Endothelial cell (in vitro differentiated cells): ENCODE data around the gene HAGHL. TPM values are rescaled to one million over a fixed set of nuclear protein-coding genes. Genes with fewer than 3 reads are reported as not detected.

Experiments
- DNase-seq: peaks from one replicate; pipeline ENCODE4 v3.0.0; 2021; ENCODE audit warnings: low spot score
- H3K27ac Mint-ChIP-seq: one replicate; pipeline ENCODE4 v1.8.0; 2021; ENCODE audit warnings: mixed read lengths, inconsistent platforms; ENCODE audit not compliant: unreplicated experiment
- H3K27me3 Mint-ChIP-seq: one replicate; pipeline ENCODE4 v1.8.0; 2021; ENCODE audit warnings: mild to moderate bottlenecking, moderate library complexity, mixed read lengths, inconsistent platforms; ENCODE audit not compliant: unreplicated experiment
- H3K36me3 Mint-ChIP-seq: one replicate; pipeline ENCODE4 v1.8.0; 2021; ENCODE audit warnings: mild to moderate bottlenecking, low read depth, mixed read lengths, inconsistent platforms; ENCODE audit not compliant: unreplicated experiment
- H3K4me1 Mint-ChIP-seq: one replicate; pipeline ENCODE4 v1.8.0; 2021; ENCODE audit warnings: mild to moderate bottlenecking, mixed read lengths, inconsistent platforms; ENCODE audit not compliant: unreplicated experiment
- H3K4me3 Mint-ChIP-seq: one replicate; pipeline ENCODE4 v1.8.0; 2021; ENCODE audit warnings: mild to moderate bottlenecking, mixed read lengths, inconsistent platforms; ENCODE audit not compliant: unreplicated experiment
- H3K9me3 Mint-ChIP-seq: one replicate; pipeline ENCODE4 v1.8.0; 2021; ENCODE audit warnings: mixed read lengths, inconsistent platforms; ENCODE audit not compliant: unreplicated experiment
- CTCF ChIP-seq: fragments of 200-600 bp; sonication (generic); IDR thresholded peaks from one replicate; pipeline ENCODE4 v1.5.0; 2021; ENCODE audit warnings: antibody characterized with exemption; ENCODE audit not compliant: unreplicated experiment
- total RNA-seq: library from RNA; stranded (reverse); fragmentation: NEBNext Ultra II Directional; extraction: Animal tissue kit (Norgen Biotek cat#: 25700); gene quantifications from one replicate; pipeline ENCODE4 v1.2.1, GENCODE V29; 2021; ENCODE audit not compliant: unreplicated experiment

Gene HAGHL
- total RNA-seq, 1 donor from 2014 or later, result 1.5 TPM

DNA sequence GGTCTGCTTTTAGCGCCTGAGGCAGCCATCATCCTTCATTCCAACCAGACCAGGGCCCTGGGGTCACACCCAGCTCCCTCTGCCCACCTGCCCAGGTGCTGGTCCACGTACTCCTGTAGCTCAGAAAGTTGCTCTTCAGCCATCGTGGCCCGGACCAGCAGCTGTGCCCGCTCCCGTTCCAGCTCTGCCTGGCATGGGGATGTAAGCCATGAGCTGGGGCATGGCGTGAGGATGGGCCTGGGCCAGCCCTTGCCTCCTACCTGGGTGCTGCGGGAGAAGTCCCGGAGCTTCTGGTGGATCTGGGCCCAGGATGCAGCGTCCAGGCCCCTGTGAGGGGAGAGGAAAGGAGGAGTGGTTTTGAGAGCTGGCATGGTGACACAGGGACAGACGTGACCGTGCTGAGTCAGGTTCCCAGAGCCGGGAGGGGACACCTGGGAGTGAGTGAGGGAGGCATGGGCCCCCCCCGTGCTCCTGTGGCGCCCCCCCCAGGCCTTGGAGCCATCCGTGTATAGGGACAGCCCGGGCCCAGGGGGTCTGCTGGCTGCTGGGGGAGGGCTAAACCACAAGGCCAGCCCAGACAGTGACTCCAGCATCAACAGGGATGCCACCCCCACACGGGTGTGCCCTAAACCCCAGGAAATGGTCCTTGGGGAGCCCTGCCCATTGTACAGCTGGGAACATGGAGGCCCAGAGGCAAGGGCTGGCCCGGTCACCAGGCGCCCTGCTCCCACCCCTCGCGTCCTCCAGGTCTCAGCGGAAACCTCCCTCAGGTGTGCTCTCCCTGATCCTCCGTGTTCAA lies 3.9 kb upstream of the HAGHL start:
- H3K4me1 Mint-ChIP-seq, result no peaks in the 10 kb centered on the region
- no peaks in the 10 kb centered on the region for H3K9me3 Mint-ChIP-seq
- TF ChIP-seq CTCF, result no peak
- H3K27me3 Mint-ChIP-seq, result peaks cover 21% of the 10 kb centered on the region
- H3K27ac Mint-ChIP-seq, result no peak overlapping the region
- H3K4me3 Mint-ChIP-seq, result no peak overlapping the region
- H3K36me3 Mint-ChIP-seq, result no peaks in the 10 kb centered on the region
- no peak for DNase-seq

DNA sequence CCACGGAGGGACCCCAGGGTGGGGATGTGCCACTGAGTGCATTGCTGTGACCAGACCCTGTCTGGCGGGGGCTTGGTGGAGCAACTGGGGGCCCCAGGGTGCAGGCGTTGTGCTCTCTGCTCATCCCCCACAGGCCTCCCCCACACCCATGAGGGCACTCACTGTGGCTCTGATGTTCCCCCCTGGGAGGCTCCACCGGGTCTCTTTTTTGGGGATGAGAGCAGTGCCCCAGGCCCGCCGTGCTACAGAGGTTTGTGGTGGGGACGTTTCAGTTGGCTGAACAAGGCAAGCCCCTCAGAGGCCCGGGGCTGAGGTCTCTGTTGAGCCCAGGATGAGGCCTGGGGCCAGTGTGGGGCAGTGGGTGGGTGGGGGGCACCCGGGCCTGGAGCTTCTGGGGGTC lies 3.2 kb upstream of the HAGHL start:
- Mint-ChIP-seq H3K4me1 (no peaks in the 10 kb centered on the region), H3K36me3 (no peaks in the 10 kb centered on the region), H3K27ac (no peak overlapping the region), H3K27me3 (peaks cover 20% of the 10 kb centered on the region), H3K9me3 (no peaks in the 10 kb centered on the region), H3K4me3 (no peak overlapping the region)
- no peak for DNase-seq
- no peak for TF ChIP-seq CTCF

DNA sequence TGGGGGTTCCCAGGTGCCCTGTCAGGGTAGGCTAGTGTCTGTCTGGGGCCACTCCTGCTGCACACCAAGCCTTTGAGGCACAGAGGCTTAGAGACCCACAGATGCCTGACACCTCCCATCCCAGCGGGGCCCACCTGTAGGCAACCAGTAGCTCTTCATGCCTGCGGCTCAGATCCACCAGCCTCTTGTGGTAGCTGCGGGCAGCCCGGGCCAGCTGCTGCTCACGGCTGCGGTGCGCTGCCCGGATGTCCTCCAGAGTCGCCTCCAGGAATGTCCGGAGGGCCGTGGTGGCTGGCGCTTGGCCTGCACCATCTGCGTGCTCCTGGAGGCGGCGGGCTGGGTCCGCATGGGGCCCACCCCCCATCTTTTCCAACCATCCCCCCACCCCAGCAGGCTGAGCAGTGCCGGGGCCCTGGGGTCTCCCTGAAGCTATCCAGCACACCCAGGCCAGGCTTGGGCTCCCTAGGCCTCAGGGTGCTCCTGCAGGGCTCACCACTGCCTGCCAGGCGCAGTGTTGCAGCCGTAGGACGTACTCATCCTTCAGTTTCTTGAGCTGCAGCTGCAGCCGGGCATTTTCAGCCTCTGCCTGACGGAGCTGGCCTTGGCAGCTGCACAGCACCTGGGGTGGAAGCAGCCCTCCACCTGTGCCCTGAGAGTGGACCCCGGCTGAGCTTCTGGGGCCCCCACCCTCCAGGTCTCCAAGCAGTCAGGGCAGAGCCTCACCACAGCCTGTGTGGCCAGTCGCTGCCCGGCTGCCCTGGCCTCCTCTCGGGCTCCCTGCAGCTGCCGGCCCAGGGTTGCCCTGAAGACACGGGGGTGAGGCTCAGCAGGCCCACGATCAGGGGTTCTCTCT lies 2.5 kb upstream of the HAGHL start:
- no peak for TF ChIP-seq CTCF
- H3K4me1 Mint-ChIP-seq, result no peaks in the 10 kb centered on the region

GRCh38 chr16:725041-725376 lies 1.9 kb upstream of the HAGHL start:
- TF ChIP-seq CTCF, result no peak
- Mint-ChIP-seq H3K36me3 (no peaks in the 10 kb centered on the region), H3K9me3 (no peaks in the 10 kb centered on the region), H3K27ac (no peak overlapping the region), H3K27me3 (peaks cover 11% of the 10 kb centered on the region), H3K4me3 (no peak overlapping the region), H3K4me1 (no peaks in the 10 kb centered on the region)
- DNase-seq, result no peak

More for the DNA sequence above, 2.5 kb upstream of the HAGHL start:
- no peaks in the 10 kb centered on the region for H3K9me3 Mint-ChIP-seq
- H3K27me3 Mint-ChIP-seq, result peaks cover 12% of the 10 kb centered on the region
- H3K27ac Mint-ChIP-seq, result no peak overlapping the region
- no peak overlapping the region for H3K4me3 Mint-ChIP-seq
- H3K36me3 Mint-ChIP-seq, result no peaks in the 10 kb centered on the region
- DNase-seq, result no peak
